Epithelial cell of proximal tubule (primary cell): ENCODE data around the gene FBXL19. TPM values are rescaled to one million over a fixed set of nuclear protein-coding genes. Genes with fewer than 3 reads are reported as not detected.
A peak's percentile ranks its signal among the peaks of the same experiment; 100 is the strongest.

Source experiments
- DNase-seq: peaks from one replicate; pipeline ENCODE4 v3.0.0-alpha.2; 2011; ENCODE audit warnings: low read depth
- H3K4me3 ChIP-seq: 2 replicates; pipeline ENCODE4 v1.5.1; 2011; ENCODE audit warnings: low read depth, mild to moderate bottlenecking, low read length
- CTCF ChIP-seq: conservative IDR thresholded peaks from 2 replicates; pipeline ENCODE4 v1.5.1; 2012; ENCODE audit warnings: low read depth, mild to moderate bottlenecking, low read length
- total RNA-seq: library from RNA; depleted of rRNA; stranded (reverse); fragments of >200 nt; gene quantifications from 2 replicates; pipeline ENCODE4 v1.2.3, GENCODE V29; 2015

FBXL19 gene
- total RNA-seq, 1 donor from 2014 or later: 65.3 TPM

GRCh38 chr16:30953511-30954124 lies 30.2 kb downstream of the FBXL19 start:
- no peak for DNase-seq
- peak; percentile 80 for TF ChIP-seq CTCF
- no peak overlapping the region for H3K4me3 ChIP-seq

- no peak for DNase-seq
- TF ChIP-seq CTCF: no peak
- no peak overlapping the region for H3K4me3 ChIP-seq
Observed at GRCh38 chr16:30954993-30955392, 31.6 kb downstream of the FBXL19 start.

GRCh38 chr16:30956601-30957455 lies 33.5 kb downstream of the FBXL19 start:
- H3K4me3 ChIP-seq: peak overlapping the region; percentile 82
- TF ChIP-seq CTCF: peak; percentile 30
- peak; percentile 36 for DNase-seq

- H3K4me3 ChIP-seq: peak within 1 kb of the TSS; percentile 82
- peak; percentile 52 for DNase-seq
Observed at GRCh38 chr16:30957456-30958174, 34.2 kb downstream of the FBXL19 start, which contains the start of gene SETD1A. SETD1A (plus strand) TSS chr16:30957754; CDS start chr16:30958732, 978 bp downstream.

GRCh38 chr16:30958175-30959079 lies 35.1 kb downstream of the FBXL19 start:
- DNase-seq: no peak
- H3K4me3 ChIP-seq: peak overlapping the region; percentile 82
- TF ChIP-seq CTCF: no peak

More at GRCh38 chr16:30957456-30958174, 34.2 kb downstream of the FBXL19 start, which contains the start of gene SETD1A:
- TF ChIP-seq CTCF: no peak

GRCh38 chr16:30961384-30961783 lies 38.0 kb downstream of the FBXL19 start:
- TF ChIP-seq CTCF: no peak
- no peak overlapping the region for H3K4me3 ChIP-seq
- no peak for DNase-seq
